WTC11 (cell line): ENCODE measurements around the gene INPP4A.

ENCODE experiments used
- MYBL2 ChIP-seq: sonication (generic); formaldehyde crosslinking; IDR thresholded peaks from 2 replicates; pipeline ENCODE4 v1.8.1; 2023; ENCODE audit warnings: mild to moderate bottlenecking, moderate library complexity, missing genetic modification reagents
- NFE2L1 ChIP-seq: sonication (generic); formaldehyde crosslinking; IDR thresholded peaks from 2 replicates; pipeline ENCODE4 v1.8.1; 2023; ENCODE audit warnings: missing genetic modification reagents
- NR3C1 ChIP-seq: sonication (generic); formaldehyde crosslinking; conservative IDR thresholded peaks from 2 replicates; pipeline ENCODE4 v1.8.1; 2023; ENCODE audit warnings: low read depth, mild to moderate bottlenecking, missing genetic modification reagents
- RELA ChIP-seq: sonication (generic); formaldehyde crosslinking; IDR thresholded peaks from 2 replicates; pipeline ENCODE4 v1.8.1; 2022; ENCODE audit warnings: missing genetic modification reagents, mild to moderate bottlenecking, borderline replicate concordance
- TCF7 ChIP-seq: sonication (generic); formaldehyde crosslinking; IDR thresholded peaks from 2 replicates; pipeline ENCODE4 v1.8.0; 2022; ENCODE audit warnings: mild to moderate bottlenecking, low read depth, missing genetic modification reagents, moderate library complexity
- USF2 ChIP-seq: sonication (generic); formaldehyde crosslinking; IDR thresholded peaks from 2 replicates; pipeline ENCODE4 v1.8.1; 2023; ENCODE audit warnings: mild to moderate bottlenecking, missing genetic modification reagents, moderate library complexity
- ZNF121 ChIP-seq: sonication (generic); formaldehyde crosslinking; IDR thresholded peaks from 2 replicates; pipeline ENCODE4 v1.8.0; 2023; ENCODE audit warnings: missing genetic modification reagents
- ZNF232 ChIP-seq: sonication (generic); formaldehyde crosslinking; IDR thresholded peaks from 2 replicates; pipeline ENCODE4 v1.8.0; 2022; ENCODE audit warnings: mild to moderate bottlenecking, missing genetic modification reagents
- ZNF263 ChIP-seq: sonication (generic); formaldehyde crosslinking; IDR thresholded peaks from 2 replicates; pipeline ENCODE4 v1.8.1; 2022; ENCODE audit warnings: low read depth, mild to moderate bottlenecking, moderate library complexity, missing genetic modification reagents
- ZNF396 ChIP-seq: fragments of 250-450 bp; sonication (Bioruptor Pico); IDR thresholded peaks from 2 replicates; pipeline ENCODE4 v1.8.0; 2021; ENCODE audit warnings: mild to moderate bottlenecking, moderate library complexity, borderline replicate concordance
- ZNF671 ChIP-seq: fragments of 250-450 bp; sonication (Bioruptor Pico); IDR thresholded peaks from 2 replicates; pipeline ENCODE4 v1.8.0; 2021; ENCODE audit warnings: mild to moderate bottlenecking
- TF ChIP-seq, protein P1 (sequence below): fragments of 200-600 bp; IDR thresholded peaks from 2 replicates; pipeline ENCODE4 v1.8.0; 2022; ENCODE audit warnings: antibody characterized with exemption
- TF ChIP-seq, protein P2 (sequence below): fragments of 250-450 bp; sonication (Bioruptor Pico); IDR thresholded peaks from 2 replicates; pipeline ENCODE4 v1.9.0; 2021; ENCODE audit warnings: mild to moderate bottlenecking
- TF ChIP-seq, protein P3 (sequence below): sonication (generic); formaldehyde crosslinking; IDR thresholded peaks from 2 replicates; pipeline ENCODE4 v1.8.0; 2022; ENCODE audit warnings: mild to moderate bottlenecking, missing genetic modification reagents

DNA sequence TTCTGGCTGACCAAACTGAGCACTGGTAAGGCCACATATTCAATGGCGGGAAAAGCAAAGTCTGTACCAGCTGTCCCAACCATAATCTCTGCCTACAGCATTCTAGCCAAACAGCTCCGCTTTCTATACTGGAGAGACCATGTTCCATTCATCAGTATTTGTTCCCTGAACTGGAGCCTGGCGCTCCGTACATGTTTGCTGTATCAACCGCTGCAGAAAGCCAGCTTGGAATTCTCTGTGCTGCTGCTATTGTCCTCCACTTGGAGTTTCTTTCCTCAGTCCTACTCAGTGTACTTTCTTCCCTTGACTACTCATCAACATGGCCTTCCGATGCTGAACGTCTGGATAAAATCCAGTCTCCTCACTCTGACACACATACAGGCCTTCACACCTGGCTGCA, 161.8 kb downstream of the INPP4A start:
- no peak for TF ChIP-seq RELA (CRISPR knock-in tag)
- TF ChIP-seq ZNF263 (CRISPR knock-in tag), result no peak
- TF ChIP-seq, protein P1, sequence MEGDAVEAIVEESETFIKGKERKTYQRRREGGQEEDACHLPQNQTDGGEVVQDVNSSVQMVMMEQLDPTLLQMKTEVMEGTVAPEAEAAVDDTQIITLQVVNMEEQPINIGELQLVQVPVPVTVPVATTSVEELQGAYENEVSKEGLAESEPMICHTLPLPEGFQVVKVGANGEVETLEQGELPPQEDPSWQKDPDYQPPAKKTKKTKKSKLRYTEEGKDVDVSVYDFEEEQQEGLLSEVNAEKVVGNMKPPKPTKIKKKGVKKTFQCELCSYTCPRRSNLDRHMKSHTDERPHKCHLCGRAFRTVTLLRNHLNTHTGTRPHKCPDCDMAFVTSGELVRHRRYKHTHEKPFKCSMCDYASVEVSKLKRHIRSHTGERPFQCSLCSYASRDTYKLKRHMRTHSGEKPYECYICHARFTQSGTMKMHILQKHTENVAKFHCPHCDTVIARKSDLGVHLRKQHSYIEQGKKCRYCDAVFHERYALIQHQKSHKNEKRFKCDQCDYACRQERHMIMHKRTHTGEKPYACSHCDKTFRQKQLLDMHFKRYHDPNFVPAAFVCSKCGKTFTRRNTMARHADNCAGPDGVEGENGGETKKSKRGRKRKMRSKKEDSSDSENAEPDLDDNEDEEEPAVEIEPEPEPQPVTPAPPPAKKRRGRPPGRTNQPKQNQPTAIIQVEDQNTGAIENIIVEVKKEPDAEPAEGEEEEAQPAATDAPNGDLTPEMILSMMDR, result no peak
- TF ChIP-seq NFE2L1, result no peak
- TF ChIP-seq MYBL2 (CRISPR knock-in tag), result no peak
- no peak for TF ChIP-seq ZNF396 (CRISPR knock-in tag)
- no peak for TF ChIP-seq TCF7 (CRISPR knock-in tag)
- TF ChIP-seq, protein P2, sequence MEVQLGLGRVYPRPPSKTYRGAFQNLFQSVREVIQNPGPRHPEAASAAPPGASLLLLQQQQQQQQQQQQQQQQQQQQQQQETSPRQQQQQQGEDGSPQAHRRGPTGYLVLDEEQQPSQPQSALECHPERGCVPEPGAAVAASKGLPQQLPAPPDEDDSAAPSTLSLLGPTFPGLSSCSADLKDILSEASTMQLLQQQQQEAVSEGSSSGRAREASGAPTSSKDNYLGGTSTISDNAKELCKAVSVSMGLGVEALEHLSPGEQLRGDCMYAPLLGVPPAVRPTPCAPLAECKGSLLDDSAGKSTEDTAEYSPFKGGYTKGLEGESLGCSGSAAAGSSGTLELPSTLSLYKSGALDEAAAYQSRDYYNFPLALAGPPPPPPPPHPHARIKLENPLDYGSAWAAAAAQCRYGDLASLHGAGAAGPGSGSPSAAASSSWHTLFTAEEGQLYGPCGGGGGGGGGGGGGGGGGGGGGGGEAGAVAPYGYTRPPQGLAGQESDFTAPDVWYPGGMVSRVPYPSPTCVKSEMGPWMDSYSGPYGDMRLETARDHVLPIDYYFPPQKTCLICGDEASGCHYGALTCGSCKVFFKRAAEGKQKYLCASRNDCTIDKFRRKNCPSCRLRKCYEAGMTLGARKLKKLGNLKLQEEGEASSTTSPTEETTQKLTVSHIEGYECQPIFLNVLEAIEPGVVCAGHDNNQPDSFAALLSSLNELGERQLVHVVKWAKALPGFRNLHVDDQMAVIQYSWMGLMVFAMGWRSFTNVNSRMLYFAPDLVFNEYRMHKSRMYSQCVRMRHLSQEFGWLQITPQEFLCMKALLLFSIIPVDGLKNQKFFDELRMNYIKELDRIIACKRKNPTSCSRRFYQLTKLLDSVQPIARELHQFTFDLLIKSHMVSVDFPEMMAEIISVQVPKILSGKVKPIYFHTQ (CRISPR knock-in tag), result no peak
- no peak for TF ChIP-seq USF2
- no peak for TF ChIP-seq ZNF671 (CRISPR knock-in tag)
- no peak for TF ChIP-seq NR3C1 (CRISPR knock-in tag)
- TF ChIP-seq ZNF232, result no peak
- TF ChIP-seq ZNF121 (CRISPR knock-in tag), result no peak
- TF ChIP-seq, protein P3, sequence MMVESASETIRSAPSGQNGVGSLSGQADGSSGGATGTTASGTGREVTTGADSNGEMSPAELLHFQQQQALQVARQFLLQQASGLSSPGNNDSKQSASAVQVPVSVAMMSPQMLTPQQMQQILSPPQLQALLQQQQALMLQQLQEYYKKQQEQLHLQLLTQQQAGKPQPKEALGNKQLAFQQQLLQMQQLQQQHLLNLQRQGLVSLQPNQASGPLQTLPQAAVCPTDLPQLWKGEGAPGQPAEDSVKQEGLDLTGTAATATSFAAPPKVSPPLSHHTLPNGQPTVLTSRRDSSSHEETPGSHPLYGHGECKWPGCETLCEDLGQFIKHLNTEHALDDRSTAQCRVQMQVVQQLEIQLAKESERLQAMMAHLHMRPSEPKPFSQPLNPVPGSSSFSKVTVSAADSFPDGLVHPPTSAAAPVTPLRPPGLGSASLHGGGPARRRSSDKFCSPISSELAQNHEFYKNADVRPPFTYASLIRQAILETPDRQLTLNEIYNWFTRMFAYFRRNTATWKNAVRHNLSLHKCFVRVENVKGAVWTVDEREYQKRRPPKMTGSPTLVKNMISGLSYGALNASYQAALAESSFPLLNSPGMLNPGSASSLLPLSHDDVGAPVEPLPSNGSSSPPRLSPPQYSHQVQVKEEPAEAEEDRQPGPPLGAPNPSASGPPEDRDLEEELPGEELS (CRISPR knock-in tag), result no peak
